WTC11 (cell line): Measurements from ENCODE around the gene COX17. TPM values are rescaled to one million over a fixed set of nuclear protein-coding genes. Genes with fewer than 3 reads are reported as not detected.

Source experiments
- ATAC-seq: fragments of 200-7000 bp; cut with Tn5 transposase; 2 replicates; pipeline ENCODE4 v1.10.0; 2021; ENCODE audit warnings: mild to moderate bottlenecking, moderate library complexity
- CTCF ChIA-PET: fragments of 300-600 bp; sonication (Branson Sonifier 250); formaldehyde crosslinking; loops from one replicate; lab custom pipeline; 2021; ENCODE audit warnings: antibody characterized with exemption; lab: Charles Lee
- POLR2A ChIA-PET: fragments of 350-600 bp; sonication (Branson Sonifier 250); formaldehyde crosslinking; loops from one replicate; lab custom pipeline; 2021; ENCODE audit warnings: antibody characterized with exemption; lab: Charles Lee
- DNase-seq: peaks from one replicate; pipeline ENCODE4 v3.0.0; 2021; ENCODE audit warnings: low spot score
- H3K27ac Mint-ChIP-seq: 2 replicates; pipeline ENCODE4 v1.8.0; 2021; ENCODE audit warnings: mixed read lengths
- H3K27me3 Mint-ChIP-seq: 2 replicates; pipeline ENCODE4 v1.8.0; 2021; ENCODE audit warnings: low read depth, mild to moderate bottlenecking, moderate library complexity, mixed read lengths
- H3K36me3 Mint-ChIP-seq: 2 replicates; pipeline ENCODE4 v1.8.0; 2021; ENCODE audit warnings: mixed read lengths
- H3K4me1 Mint-ChIP-seq: 2 replicates; pipeline ENCODE4 v1.8.0; 2022; ENCODE audit warnings: mixed read lengths
- H3K4me3 Mint-ChIP-seq: 2 replicates; pipeline ENCODE4 v1.8.0; 2021; ENCODE audit warnings: mild to moderate bottlenecking, moderate library complexity, mixed read lengths
- H3K9me3 Mint-ChIP-seq: 2 replicates; pipeline ENCODE4 v1.8.0; 2021; ENCODE audit warnings: mixed read lengths
- CDX4 ChIP-seq: fragments of 250-450 bp; sonication (Bioruptor Pico); IDR thresholded peaks from 2 replicates; pipeline ENCODE4 v1.9.0; 2021; ENCODE audit warnings: moderate library complexity, mild to moderate bottlenecking, inconsistent platforms, borderline replicate concordance
- FOXJ3 ChIP-seq: sonication (generic); formaldehyde crosslinking; IDR thresholded peaks from 2 replicates; pipeline ENCODE4 v1.9.0; 2021; ENCODE audit warnings: missing genetic modification reagents, mild to moderate bottlenecking, borderline replicate concordance
- FOXP1 ChIP-seq: sonication (generic); formaldehyde crosslinking; IDR thresholded peaks from 2 replicates; pipeline ENCODE4 v1.8.0; 2022; ENCODE audit warnings: missing genetic modification reagents, mild to moderate bottlenecking, moderate library complexity, borderline replicate concordance
- FOXP4 ChIP-seq: sonication (generic); formaldehyde crosslinking; IDR thresholded peaks from 2 replicates; pipeline ENCODE4 v1.8.0; 2022; ENCODE audit warnings: mild to moderate bottlenecking, missing genetic modification reagents
- GTF2I ChIP-seq: fragments of 250-450 bp; sonication (Bioruptor Pico); conservative IDR thresholded peaks from 2 replicates; pipeline ENCODE4 v1.4.0; 2021; ENCODE audit warnings: mild to moderate bottlenecking
- JUN ChIP-seq: sonication (generic); formaldehyde crosslinking; IDR thresholded peaks from 2 replicates; pipeline ENCODE4 v1.8.0; 2023; ENCODE audit warnings: mild to moderate bottlenecking, missing genetic modification reagents
- MXD4 ChIP-seq: fragments of 250-450 bp; sonication (Bioruptor Pico); IDR thresholded peaks from 2 replicates; pipeline ENCODE4 v1.8.0; 2021; ENCODE audit warnings: mild to moderate bottlenecking, moderate library complexity, borderline replicate concordance
- MYBL2 ChIP-seq: sonication (generic); formaldehyde crosslinking; IDR thresholded peaks from 2 replicates; pipeline ENCODE4 v1.8.1; 2023; ENCODE audit warnings: mild to moderate bottlenecking, moderate library complexity, missing genetic modification reagents
- NFATC4 ChIP-seq: fragments of 250-450 bp; sonication (Bioruptor Pico); IDR thresholded peaks from 2 replicates; pipeline ENCODE4 v1.9.0; 2021; ENCODE audit warnings: mild to moderate bottlenecking
- NR1H2 ChIP-seq: sonication (generic); formaldehyde crosslinking; IDR thresholded peaks from 2 replicates; pipeline ENCODE4 v1.9.0; 2021; ENCODE audit warnings: mild to moderate bottlenecking, moderate library complexity, missing genetic modification reagents
- NR3C1 ChIP-seq: sonication (generic); formaldehyde crosslinking; conservative IDR thresholded peaks from 2 replicates; pipeline ENCODE4 v1.8.1; 2023; ENCODE audit warnings: low read depth, mild to moderate bottlenecking, missing genetic modification reagents
- OVOL2 ChIP-seq: fragments of 250-450 bp; sonication (Bioruptor Pico); IDR thresholded peaks from 2 replicates; pipeline ENCODE4 v1.9.0; 2021; ENCODE audit warnings: mild to moderate bottlenecking, borderline replicate concordance
- PREB ChIP-seq: sonication (generic); formaldehyde crosslinking; IDR thresholded peaks from 2 replicates; pipeline ENCODE4 v1.8.1; 2022; ENCODE audit warnings: mild to moderate bottlenecking, missing genetic modification reagents, moderate library complexity, borderline replicate concordance
- PRRX2 ChIP-seq: fragments of 250-450 bp; sonication (Bioruptor Pico); IDR thresholded peaks from 2 replicates; pipeline ENCODE4 v1.8.0; 2021; ENCODE audit warnings: mild to moderate bottlenecking
- SMAD4 ChIP-seq: sonication (generic); formaldehyde crosslinking; IDR thresholded peaks from 2 replicates; pipeline ENCODE4 v1.8.0; 2022; ENCODE audit warnings: mild to moderate bottlenecking, missing genetic modification reagents
- TP53 ChIP-seq: sonication (generic); formaldehyde crosslinking; IDR thresholded peaks from 2 replicates; pipeline ENCODE4 v1.8.1; 2023; ENCODE audit warnings: mild to moderate bottlenecking, missing genetic modification reagents
- ZBTB21 ChIP-seq: sonication (generic); formaldehyde crosslinking; IDR thresholded peaks from 2 replicates; pipeline ENCODE4 v1.8.1; 2023; ENCODE audit warnings: mild to moderate bottlenecking, missing genetic modification reagents, borderline replicate concordance
- ZNF219 ChIP-seq: sonication (generic); formaldehyde crosslinking; IDR thresholded peaks from 2 replicates; pipeline ENCODE4 v1.8.0; 2023; ENCODE audit warnings: missing genetic modification reagents, mild to moderate bottlenecking, borderline replicate concordance
- ZNF416 ChIP-seq: fragments of 250-450 bp; sonication (Bioruptor Pico); IDR thresholded peaks from 2 replicates; pipeline ENCODE4 v1.9.0; 2021; ENCODE audit warnings: mild to moderate bottlenecking, inconsistent platforms
- ZNF671 ChIP-seq: fragments of 250-450 bp; sonication (Bioruptor Pico); IDR thresholded peaks from 2 replicates; pipeline ENCODE4 v1.8.0; 2021; ENCODE audit warnings: mild to moderate bottlenecking
- ZSCAN18 ChIP-seq: fragments of 250-450 bp; sonication (Bioruptor Pico); IDR thresholded peaks from 2 replicates; pipeline ENCODE4 v2.1.2; 2022; ENCODE audit warnings: mild to moderate bottlenecking, moderate library complexity
- total RNA-seq: library from RNA; stranded (reverse); gene quantifications from 3 replicates; pipeline ENCODE4 v1.2.3, GENCODE V29; 2021
- TF ChIP-seq, protein P1 (sequence below): sonication (generic); formaldehyde crosslinking; IDR thresholded peaks from 2 replicates; pipeline ENCODE4 v1.8.1; 2023; ENCODE audit warnings: mild to moderate bottlenecking, missing genetic modification reagents, borderline replicate concordance

COX17 gene
- total RNA-seq, 1 experiment from 2014 or later = 56.0 TPM

DNA sequence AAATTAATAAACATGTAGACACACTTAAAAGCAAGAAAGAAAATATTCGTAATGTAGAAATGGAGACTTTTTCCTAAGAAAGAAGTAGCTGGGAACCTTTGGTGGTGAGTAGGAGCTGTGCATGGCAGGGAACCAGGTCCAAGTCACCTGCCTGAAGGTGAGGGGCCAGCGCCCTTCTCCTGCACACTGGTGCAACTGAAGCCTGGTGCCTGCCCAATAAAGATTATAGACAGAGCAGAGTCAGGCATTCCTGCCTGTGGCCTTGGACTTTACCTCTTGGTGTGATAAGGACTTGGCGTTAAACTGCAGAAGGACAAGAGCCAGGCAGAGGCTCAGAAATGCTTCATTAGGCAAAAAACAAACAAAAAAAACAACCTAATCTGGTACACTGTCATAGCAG lies 39.8 kb upstream of the COX17 start (continued):
- TF ChIP-seq NR3C1 = no peak
- TF ChIP-seq PREB (CRISPR knock-in tag) = no peak
- TF ChIP-seq, protein P1, sequence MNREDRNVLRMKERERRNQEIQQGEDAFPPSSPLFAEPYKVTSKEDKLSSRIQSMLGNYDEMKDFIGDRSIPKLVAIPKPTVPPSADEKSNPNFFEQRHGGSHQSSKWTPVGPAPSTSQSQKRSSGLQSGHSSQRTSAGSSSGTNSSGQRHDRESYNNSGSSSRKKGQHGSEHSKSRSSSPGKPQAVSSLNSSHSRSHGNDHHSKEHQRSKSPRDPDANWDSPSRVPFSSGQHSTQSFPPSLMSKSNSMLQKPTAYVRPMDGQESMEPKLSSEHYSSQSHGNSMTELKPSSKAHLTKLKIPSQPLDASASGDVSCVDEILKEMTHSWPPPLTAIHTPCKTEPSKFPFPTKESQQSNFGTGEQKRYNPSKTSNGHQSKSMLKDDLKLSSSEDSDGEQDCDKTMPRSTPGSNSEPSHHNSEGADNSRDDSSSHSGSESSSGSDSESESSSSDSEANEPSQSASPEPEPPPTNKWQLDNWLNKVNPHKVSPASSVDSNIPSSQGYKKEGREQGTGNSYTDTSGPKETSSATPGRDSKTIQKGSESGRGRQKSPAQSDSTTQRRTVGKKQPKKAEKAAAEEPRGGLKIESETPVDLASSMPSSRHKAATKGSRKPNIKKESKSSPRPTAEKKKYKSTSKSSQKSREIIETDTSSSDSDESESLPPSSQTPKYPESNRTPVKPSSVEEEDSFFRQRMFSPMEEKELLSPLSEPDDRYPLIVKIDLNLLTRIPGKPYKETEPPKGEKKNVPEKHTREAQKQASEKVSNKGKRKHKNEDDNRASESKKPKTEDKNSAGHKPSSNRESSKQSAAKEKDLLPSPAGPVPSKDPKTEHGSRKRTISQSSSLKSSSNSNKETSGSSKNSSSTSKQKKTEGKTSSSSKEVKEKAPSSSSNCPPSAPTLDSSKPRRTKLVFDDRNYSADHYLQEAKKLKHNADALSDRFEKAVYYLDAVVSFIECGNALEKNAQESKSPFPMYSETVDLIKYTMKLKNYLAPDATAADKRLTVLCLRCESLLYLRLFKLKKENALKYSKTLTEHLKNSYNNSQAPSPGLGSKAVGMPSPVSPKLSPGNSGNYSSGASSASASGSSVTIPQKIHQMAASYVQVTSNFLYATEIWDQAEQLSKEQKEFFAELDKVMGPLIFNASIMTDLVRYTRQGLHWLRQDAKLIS (CRISPR knock-in tag) = no peak
- TF ChIP-seq TP53 (CRISPR knock-in tag) = no peak

GRCh38 chr3:119715105-119715504 lies 37.9 kb upstream of the COX17 start:
- ChIA-PET POLR2A (no interaction called here), CTCF (no interaction called here)
- Mint-ChIP-seq H3K9me3 (no peaks in the 10 kb centered on the region), H3K4me1 (no peaks in the 10 kb centered on the region), H3K27ac (peak overlapping the region; percentile 60; the same call in 1 of the 2 replicates), H3K27me3 (no peaks in the 10 kb centered on the region)
- no peak for ATAC-seq
- DNase-seq = no peak
- TF ChIP-seq NR1H2 (no peak), FOXP1 (CRISPR knock-in tag) (no peak)
- TF ChIP-seq, all 79 proteins: peak for 0
- no peaks in the 10 kb centered on the region for H3K36me3 Mint-ChIP-seq
- no peak overlapping the region for H3K4me3 Mint-ChIP-seq

DNA sequence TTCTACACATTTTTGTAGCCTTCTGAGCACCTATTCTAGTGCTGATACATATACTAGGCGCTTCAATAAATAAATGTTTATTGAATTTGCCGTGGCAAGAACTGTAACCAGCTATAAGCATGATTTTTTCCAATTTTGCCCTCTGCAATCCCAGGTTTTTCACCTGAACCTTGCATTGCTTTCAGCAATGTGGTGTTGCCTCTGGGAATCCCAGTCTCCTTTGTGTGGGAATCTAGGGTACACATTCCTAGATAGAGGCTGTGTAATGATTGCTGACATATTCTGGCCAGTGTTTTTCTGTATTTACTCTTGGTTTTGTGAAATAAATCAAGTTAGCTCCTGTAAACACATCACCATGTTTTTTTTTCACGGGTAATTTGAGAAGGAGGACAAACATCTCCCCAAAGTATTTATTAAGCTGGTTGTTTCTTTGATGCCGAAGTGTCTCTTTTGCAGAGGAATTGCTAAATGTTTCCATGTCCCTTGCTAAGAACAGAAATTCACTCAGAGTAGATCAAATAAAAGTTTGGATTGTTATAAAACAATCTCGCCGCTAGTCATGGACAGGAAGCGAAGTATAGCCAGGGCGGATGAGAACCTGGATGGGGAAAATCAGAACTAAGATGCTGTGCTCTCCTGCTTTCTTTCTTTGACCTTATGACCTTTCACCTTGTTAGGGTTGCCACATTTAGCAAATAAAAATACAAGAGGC lies 26.8 kb upstream of the COX17 start:
- Mint-ChIP-seq H3K9me3 (peaks cover 3% of the 10 kb centered on the region; the same call in 1 of the 2 replicates), H3K36me3 (no peaks in the 10 kb centered on the region), H3K4me1 (peaks cover 13% of the 10 kb centered on the region), H3K4me3 (peak overlapping the region; percentile 69), H3K27me3 (peaks cover 33% of the 10 kb centered on the region), H3K27ac (no peak overlapping the region)
- TF ChIP-seq NFATC4 (CRISPR knock-in tag) (no peak), CDX4 (no peak), SMAD4 (CRISPR knock-in tag) (no peak), FOXJ3 (CRISPR knock-in tag) (no peak), MXD4 (CRISPR knock-in tag) (no peak), JUN (CRISPR knock-in tag) (no peak), ZBTB21 (CRISPR knock-in tag) (no peak), ZSCAN18 (no peak), ZNF219 (no peak), MYBL2 (CRISPR knock-in tag) (no peak), FOXP4 (CRISPR knock-in tag) (no peak), ZNF416 (CRISPR knock-in tag) (no peak), PRRX2 (CRISPR knock-in tag) (no peak), ZNF671 (CRISPR knock-in tag) (no peak), GTF2I (CRISPR knock-in tag) (no peak), OVOL2 (CRISPR knock-in tag) (no peak), TP53 (CRISPR knock-in tag) (no peak), PREB (CRISPR knock-in tag) (no peak)
- no peak for DNase-seq
- ATAC-seq = no peak
- ChIA-PET POLR2A (no interaction called here), CTCF (interaction anchor here (0.7 kb wide), 1 partner anchor 9 kb away, joined by 3 read pairs; no protein-coding TSS in a partner anchor)
